H1 (cell line): ENCODE data around the gene OLFM1. TPM values are rescaled to one million over a fixed set of nuclear protein-coding genes. Genes with fewer than 3 reads are reported as not detected.

Experiments used
- CTCF ChIA-PET: fragments of 300-600 bp; sonication (Branson Sonifier 250); formaldehyde crosslinking; loops from one replicate; lab custom pipeline; 2021; ENCODE audit not compliant: partially characterized antibody; lab: Charles Lee
- POLR2A ChIA-PET: fragments of 300-600 bp; sonication (Branson Sonifier 250); formaldehyde crosslinking; loops from one replicate; lab custom pipeline; 2021; ENCODE audit warnings: inconsistent platforms; ENCODE audit not compliant: partially characterized antibody; lab: Charles Lee
- DNase-seq, 2 experiments: peaks; one replicate each; pipeline versions ENCODE4 v3.0.0 to v3.0.0-alpha.2; 2010 to 2022; ENCODE audit warnings: low spot score in 2 of 2, low read depth in 1 of 2, mixed read lengths in 1 of 2
- FAIRE-seq: peaks from 2 replicates; lab custom pipeline; 2011; peaks lifted over from hg19 to GRCh38; lab: Jason Lieb, UNC
- H2AFZ ChIP-seq: 2 replicates; pipeline ENCODE4 v1.8.1; 2012; ENCODE audit warnings: low read length, inconsistent platforms
- H2AK5ac ChIP-seq: 2 replicates; pipeline ENCODE4 v1.6.1; 2013; ENCODE audit warnings: low read depth, low read length
- H2BK120ac ChIP-seq: replicated peaks from 2 replicates; pipeline ENCODE3; 2013; ENCODE audit warnings: low read depth, low read length, inconsistent platforms
- H2BK12ac ChIP-seq: 2 replicates; pipeline ENCODE4 v1.6.1; 2013; ENCODE audit warnings: low read depth, low read length
- H2BK15ac ChIP-seq: 2 replicates; pipeline ENCODE4 v1.6.1; 2013; ENCODE audit warnings: low read length
- H2BK20ac ChIP-seq: 2 replicates; pipeline ENCODE4 v1.6.1; 2013; ENCODE audit warnings: low read length
- H2BK5ac ChIP-seq: 2 replicates; pipeline ENCODE4 v1.6.1; 2013; ENCODE audit warnings: low read depth, low read length
- H3K14ac ChIP-seq: 2 replicates; pipeline ENCODE4 v1.6.1; 2013; ENCODE audit warnings: inconsistent platforms; ENCODE audit not compliant: insufficient read length
- H3K18ac ChIP-seq: 2 replicates; pipeline ENCODE4 v1.6.1; 2013; ENCODE audit warnings: low read length; ENCODE audit errors: extremely low read depth
- H3K23ac ChIP-seq: 2 replicates; pipeline ENCODE4 v1.6.1; 2013; ENCODE audit warnings: inconsistent platforms; ENCODE audit not compliant: insufficient read length
- H3K23me2 ChIP-seq: 2 replicates; pipeline ENCODE4 v1.6.1; 2013; ENCODE audit warnings: low read depth, low read length
- H3K27ac ChIP-seq: 2 replicates; pipeline ENCODE4 v1.6.1; 2011; ENCODE audit warnings: low read depth, low read length, inconsistent platforms
- H3K27me3 ChIP-seq, 4 experiments: replicated peaks in 1 of 4; 1 replicate in 1 of 4; 2 replicates in 3 of 4; pipeline versions ENCODE4 v1.6.1 to v1.8.1; 2011 to 2013; ENCODE audit warnings: low read length in 3 of 4, mild to moderate bottlenecking in 3 of 4, inconsistent platforms in 2 of 4, mixed read lengths in 2 of 4, moderate library complexity in 1 of 4; ENCODE audit not compliant: control insufficient read depth in 3 of 4, insufficient read depth in 3 of 4; ENCODE audit errors: extremely low read depth in 1 of 4
- H3K36me3 ChIP-seq, 4 experiments: 2 replicates each; pipeline versions ENCODE4 v1.6.1 to v1.8.1; 2011 to 2013; ENCODE audit warnings: mild to moderate bottlenecking in 4 of 4, low read length in 3 of 4, moderate library complexity in 2 of 4, control low read depth in 1 of 4, inconsistent platforms in 1 of 4; ENCODE audit not compliant: insufficient read depth in 4 of 4, control insufficient read depth in 2 of 4
- H3K4ac ChIP-seq: replicated peaks from 2 replicates; pipeline ENCODE3; 2013; ENCODE audit warnings: low read length, low read depth, mixed read lengths, inconsistent platforms; ENCODE audit not compliant: insufficient read length
- H3K4me1 ChIP-seq, 4 experiments: replicated peaks in 1 of 4; 1 replicate in 1 of 4; 2 replicates in 3 of 4; pipeline versions ENCODE4 v1.6.1 to v1.8.1; 2011 to 2013; ENCODE audit warnings: low read length in 3 of 4, inconsistent platforms in 2 of 4, mixed read lengths in 1 of 4; ENCODE audit not compliant: insufficient read depth in 4 of 4, control insufficient read depth in 3 of 4
- H3K4me2 ChIP-seq, 2 experiments: 2 replicates each; pipeline versions ENCODE4 v1.6.1 to v1.8.1; 2011 to 2013; ENCODE audit warnings: low read depth in 2 of 2, low read length in 2 of 2, control low read depth in 1 of 2, inconsistent platforms in 1 of 2, mild to moderate bottlenecking in 1 of 2; ENCODE audit not compliant: insufficient read depth in 1 of 2
- H3K4me3 ChIP-seq, 4 experiments: fragments of 200-600, 300-600 bp in 1 of 4; sonication (generic), shearing (Covaris generic), sonication (Bioruptor Twin) in 1 of 4; 2 replicates each; pipeline versions ENCODE4 v1.5.1 to v1.8.1; 2011 to 2016; ENCODE audit warnings: low read length in 4 of 4, low read depth in 3 of 4, control low read depth in 2 of 4, inconsistent platforms in 2 of 4, mild to moderate bottlenecking in 2 of 4, mixed read lengths in 1 of 4, moderate library complexity in 1 of 4; ENCODE audit not compliant: insufficient read depth in 2 of 4; ENCODE audit errors: extremely low read depth in 1 of 4
- H3K56ac ChIP-seq: replicated peaks from 2 replicates; pipeline ENCODE3; 2013; ENCODE audit warnings: low read depth, mild to moderate bottlenecking, mixed read lengths, low read length, inconsistent platforms; ENCODE audit not compliant: insufficient read length
- H3K79me1 ChIP-seq: 2 replicates; pipeline ENCODE4 v1.6.1; 2013; ENCODE audit warnings: low read depth, low read length, control low read depth
- H3K79me2 ChIP-seq, 2 experiments: 2 replicates each; pipeline versions ENCODE4 v1.6.1 to v1.8.1; 2012 to 2013; ENCODE audit warnings: low read length in 2 of 2, mild to moderate bottlenecking in 2 of 2, inconsistent platforms in 1 of 2; ENCODE audit not compliant: insufficient read depth in 2 of 2, control insufficient read depth in 1 of 2
- H3K9ac ChIP-seq, 4 experiments: replicated peaks in 1 of 4; 1 replicate in 1 of 4; 2 replicates in 3 of 4; pipeline versions ENCODE4 v1.6.1 to v1.8.1; 2011 to 2013; ENCODE audit warnings: low read depth in 3 of 4, low read length in 3 of 4, control low read depth in 2 of 4, mild to moderate bottlenecking in 2 of 4, moderate library complexity in 2 of 4, inconsistent platforms in 1 of 4; ENCODE audit errors: extremely low read depth in 1 of 4
- H3K9me3 ChIP-seq, 2 experiments: 2 replicates each; pipeline versions ENCODE4 v1.6.1 to v1.8.1; 2012 to 2013; ENCODE audit warnings: mild to moderate bottlenecking in 2 of 2, moderate library complexity in 2 of 2, control low read depth in 1 of 2, inconsistent platforms in 1 of 2, low read depth in 1 of 2, low read length in 1 of 2, mixed read lengths in 1 of 2; ENCODE audit not compliant: insufficient read depth in 2 of 2
- H4K20me1 ChIP-seq, 2 experiments: replicated peaks in 1 of 2; 2 replicates each; pipeline versions ENCODE3 to v1.8.1; 2011 to 2013; ENCODE audit warnings: inconsistent platforms in 2 of 2, low read length in 2 of 2, mild to moderate bottlenecking in 1 of 2; ENCODE audit not compliant: insufficient read depth in 2 of 2, control insufficient read depth in 1 of 2
- H4K5ac ChIP-seq: 2 replicates; pipeline ENCODE4 v1.6.1; 2013; ENCODE audit warnings: low read length, low read depth, mixed read lengths, inconsistent platforms; ENCODE audit not compliant: insufficient read length
- H4K8ac ChIP-seq: 2 replicates; pipeline ENCODE4 v1.8.0; 2013; ENCODE audit warnings: mild to moderate bottlenecking, moderate library complexity, low read length, inconsistent platforms; ENCODE audit not compliant: insufficient read depth; ENCODE audit errors: extremely low read depth
- H4K91ac ChIP-seq: replicated peaks from 2 replicates; pipeline ENCODE3; 2013; ENCODE audit warnings: low read length, mixed read lengths, inconsistent platforms; ENCODE audit not compliant: insufficient read length
- CHD1 ChIP-seq: IDR thresholded peaks from 2 replicates; pipeline ENCODE4 v1.6.1; 2012; ENCODE audit warnings: low read depth, low read length, improper control_type of control experiment
- HDAC2 ChIP-seq, 2 experiments: fragments of 300-600 bp in 1 of 2; sonication (generic) in 1 of 2; IDR thresholded peaks; 2 replicates each; pipeline ENCODE4 v1.6.1; 2011 to 2012; ENCODE audit warnings: low read depth in 2 of 2, low read length in 2 of 2, mild to moderate bottlenecking in 2 of 2, moderate library complexity in 2 of 2, borderline replicate concordance in 1 of 2, inconsistent platforms in 1 of 2
- KDM1A ChIP-seq: fragments of 200-600, 300-600 bp; sonication (generic); IDR thresholded peaks from 2 replicates; pipeline ENCODE4 v1.7.1; 2016; ENCODE audit warnings: mild to moderate bottlenecking, low read length, borderline replicate concordance
- POLR2A ChIP-seq, 2 experiments: IDR thresholded peaks; 1 replicate in 1 of 2; 2 replicates in 1 of 2; pipeline ENCODE4 v1.6.1; 2011; ENCODE audit warnings: low read depth in 2 of 2, low read length in 2 of 2, mild to moderate bottlenecking in 2 of 2; ENCODE audit errors: control extremely low read depth in 1 of 2
- WGBS, 2 experiments: shearing (Covaris generic) in 1 of 2; methylation state at CpG; one replicate each; pipeline versions ENCODE4 v1.1.6 to v1.1.7; 2013 to 2015; ENCODE audit warnings: low lambda C conversion rate in 2 of 2, mixed read lengths in 2 of 2, inconsistent platforms in 1 of 2, low coverage in 1 of 2, missing lambda C conversion rate in 1 of 2; ENCODE audit not compliant: insufficient replicate concordance in 2 of 2, insufficient coverage in 1 of 2, insufficient read length in 1 of 2; ENCODE audit errors: extremely low coverage in 1 of 2, missing lambda C conversion rate in 1 of 2; 5-methylcytosine and 5-hydroxymethylcytosine counted together
- polyA plus RNA-seq, 7 experiments: library from polyadenylated mRNA; depleted of rRNA in 3 of 7; stranded (reverse) in 5 of 7; unstranded in 2 of 7; fragments of >200 nt in 5 of 7; fragments of 200-250 nt in 2 of 7; gene quantifications; 1 replicate in 5 of 7; 2 replicates in 1 of 7; 4 replicates in 1 of 7; pipeline versions ENCODE4 v1.2.1 to v1.2.3, GENCODE V29; 2011 to 2013; ENCODE audit warnings: missing spikeins in 2 of 7, mixed read lengths in 2 of 7
- total RNA-seq: library from RNA; stranded (reverse); fragmentation: NEBNext Ultra II Directional; extraction: Animal tissue kit (Norgen Biotek cat#: 25700); gene quantifications from 2 replicates; pipeline ENCODE4 v1.2.1, GENCODE V29; 2021

OLFM1 gene
- total and polyA plus RNA-seq, 2 of the 8 experiments (the other 6 are each of a cell fraction or from before 2014, with no cell fraction given) = 53.0 to 53.4 TPM

GRCh38 chr9:135065151-135065550 lies 22.3 kb upstream of the OLFM1 start:
- Histone ChIP-seq H4K8ac (no peak overlapping the region), H2BK5ac (no peak overlapping the region), H3K79me2 (no peaks in the 10 kb centered on the region), H3K14ac (no peak overlapping the region), H3K9me3 (peaks cover 13% of the 10 kb centered on the region in 2 experiments; a peak in 3 of 4 replicates), H3K23me2 (0 out of 2 replicates have a peak, but pooled peaks cover 2% of the 10 kb centered on the region), H4K5ac (no peak overlapping the region), H2BK15ac (no peak overlapping the region), H4K91ac (no peak overlapping the region), H3K23ac (no peak overlapping the region), H3K27ac (no peak overlapping the region), H3K36me3 (no peaks in the 10 kb centered on the region), H4K20me1 (no peaks in the 10 kb centered on the region), H3K56ac (no peak overlapping the region), H2BK20ac (no peak overlapping the region), H3K4me1 (peaks cover 0 to 4% (median 2%) of the 10 kb centered on the region in 4 experiments; a peak in 2 of 7 replicates), H2BK12ac (no peak overlapping the region), H2BK120ac (no peak overlapping the region), H3K9ac (no peak overlapping the region), H2AFZ (no peak overlapping the region), H3K4me2 (no peak overlapping the region), H3K79me1 (no peaks in the 10 kb centered on the region), H3K4ac (no peak overlapping the region), H3K4me3 (no peak overlapping the region), H3K18ac (no peak overlapping the region), H2AK5ac (no peak overlapping the region), H3K27me3 (no peaks in the 10 kb centered on the region)
- FAIRE-seq (no peak), DNase-seq (no peak)
- CTCF ChIA-PET = no interaction called here
- 75% methylated on average over 4 of the region's 4 CpGs; no CpG with 5 or more reads in 1 of the 2 experiments for WGBS, 2 experiments
- TF ChIP-seq HDAC2 (IDR thresholded peaks at IDR 0.05; ENCODE audit: borderline replicate concordance in 1 of 2, low read depth in 2 of 2, low read length in 2 of 2) (no peak), POLR2A (IDR thresholded peaks at IDR 0.05; ENCODE audit: control extremely low read depth in 1 of 2, low read depth in 2 of 2, low read length in 2 of 2) (no peak), CHD1 (no peak), KDM1A (no peak)
- POLR2A ChIA-PET = no interaction called here
